ENCODE results near the gene GPX6.
"Not testable (repeated sequence)": the region's sequence is repeated elsewhere in the genome, so short reads cannot be mapped to it uniquely, and the experiment has no call there.

GPX6 gene

GRCh38 chr6:28515676-28516075, at the start of gene GPX6:
TSS of gene GPX6 (minus strand) at chr6:28515793. CDS start at chr6:28515743, 50 bp downstream.
- DNase-seq, result no peak

- no peak for DNase-seq
These were observed 48.0 kb upstream of the GPX6 start for GRCh38 chr6:28563430-28564095.

- no peak for DNase-seq
These were observed 43.0 kb upstream of the GPX6 start for GRCh38 chr6:28558629-28559028.

GRCh38 chr6:28555136-28555535, 39.5 kb upstream of the GPX6 start:
- no peak for DNase-seq

GRCh38 chr6:28553986-28554881, 38.6 kb upstream of the GPX6 start:
- no peak for DNase-seq

- no peak for DNase-seq
These were observed 37.9 kb upstream of the GPX6 start for GRCh38 chr6:28553384-28553985.

GRCh38 chr6:28551891-28552666, 36.5 kb upstream of the GPX6 start:
- DNase-seq, result no peak

GRCh38 chr6:28547003-28547402, 31.4 kb upstream of the GPX6 start:
- DNase-seq, result not testable (repeated sequence)

- DNase-seq, result no peak
These were observed 30.4 kb upstream of the GPX6 start for GRCh38 chr6:28545955-28546354.

GRCh38 chr6:28543651-28544610, 28.3 kb upstream of the GPX6 start:
- DNase-seq, result no peak

- peak; percentile 26 for DNase-seq
These were observed 27.1 kb upstream of the GPX6 start for GRCh38 chr6:28542440-28543296.

GRCh38 chr6:28541996-28542395, 26.4 kb upstream of the GPX6 start:
- no peak for DNase-seq

- DNase-seq, result no peak
These were observed 22.0 kb upstream of the GPX6 start for GRCh38 chr6:28537509-28538140.

- no peak for DNase-seq
These were observed 21.5 kb upstream of the GPX6 start for GRCh38 chr6:28537065-28537464.

- no peak for DNase-seq
These were observed 19.3 kb upstream of the GPX6 start for GRCh38 chr6:28534875-28535274.

GRCh38 chr6:28534306-28534705, 18.7 kb upstream of the GPX6 start:
- no peak for DNase-seq

- DNase-seq, result no peak
These were observed 16.0 kb upstream of the GPX6 start for GRCh38 chr6:28531479-28532128.

GRCh38 chr6:28530777-28531176, 15.2 kb upstream of the GPX6 start:
- DNase-seq, result no peak

- DNase-seq, result no peak
These were observed 10.0 kb upstream of the GPX6 start, which contains the start of gene GPX5 for GRCh38 chr6:28525496-28526039. TSS of gene GPX5 (plus strand) at chr6:28525881. CDS start at chr6:28526014, 133 bp downstream.

Data from amniotic stem cell (primary cell).